HEK293 (cell line): ENCODE measurements around the gene FCHSD1.

Source experiments
- EGR2 ChIP-seq: fragments of 450-650 bp; formaldehyde crosslinking; IDR thresholded peaks from 2 replicates; pipeline ENCODE4 v1.5.1; 2016; ENCODE audit warnings: low read depth, missing biosample characterization, missing genetic modification characterization
- ELK4 ChIP-seq: IDR thresholded peaks from 2 replicates; pipeline ENCODE4 v1.6.1; 2011; ENCODE audit warnings: mild to moderate bottlenecking, low read depth, low read length, borderline replicate concordance
- GFI1B ChIP-seq: fragments of 450-650 bp; formaldehyde crosslinking; IDR thresholded peaks from 2 replicates; pipeline ENCODE4 v1.5.1; 2016; ENCODE audit warnings: missing biosample characterization, missing genetic modification characterization
- GLIS2 ChIP-seq: fragments of 450-650 bp; formaldehyde crosslinking; IDR thresholded peaks from 2 replicates; pipeline ENCODE4 v1.5.1; 2016; ENCODE audit warnings: missing biosample characterization, missing genetic modification characterization
- KLF7 ChIP-seq: fragments of 450-650 bp; formaldehyde crosslinking; IDR thresholded peaks from 2 replicates; pipeline ENCODE4 v1.5.1; 2016; ENCODE audit warnings: missing biosample characterization, missing genetic modification characterization, borderline replicate concordance
- MZF1 ChIP-seq: fragments of 450-650 bp; formaldehyde crosslinking; IDR thresholded peaks from 2 replicates; pipeline ENCODE4 v1.5.1; 2017; ENCODE audit warnings: missing biosample characterization, missing genetic modification characterization, borderline replicate concordance
- PBX3 ChIP-seq: sonication (generic); formaldehyde crosslinking; IDR thresholded peaks from 2 replicates; pipeline ENCODE4 v1.8.1; 2022; ENCODE audit warnings: mild to moderate bottlenecking, moderate library complexity, missing genetic modification reagents
- PRDM1 ChIP-seq: fragments of 450-650 bp; formaldehyde crosslinking; IDR thresholded peaks from 2 replicates; pipeline ENCODE4; 2016; ENCODE audit warnings: missing biosample characterization, missing genetic modification characterization
- SP2 ChIP-seq: fragments of 450-650 bp; formaldehyde crosslinking; IDR thresholded peaks from 2 replicates; pipeline ENCODE4 v1.5.1; 2016; ENCODE audit warnings: missing biosample characterization, missing genetic modification characterization
- TRIM28 ChIP-seq: IDR thresholded peaks from 2 replicates; pipeline ENCODE4 v1.6.1; 2011; ENCODE audit warnings: low read length, control low read depth, borderline replicate concordance
- ZBTB11 ChIP-seq: fragments of 450-650 bp; formaldehyde crosslinking; conservative IDR thresholded peaks from 2 replicates; pipeline ENCODE4 v1.5.1; 2016; ENCODE audit warnings: low read depth, missing biosample characterization, missing genetic modification characterization
- ZBTB48 ChIP-seq: fragments of 450-650 bp; formaldehyde crosslinking; IDR thresholded peaks from 2 replicates; pipeline ENCODE4 v1.5.1; 2016; ENCODE audit warnings: missing biosample characterization, missing genetic modification characterization
- ZEB2 ChIP-seq: fragments of 450-650 bp; formaldehyde crosslinking; IDR thresholded peaks from 2 replicates; pipeline ENCODE4 v1.5.1; 2016; ENCODE audit warnings: missing biosample characterization, missing genetic modification characterization
- ZFHX2 ChIP-seq: fragments of 450-650 bp; formaldehyde crosslinking; conservative IDR thresholded peaks from 2 replicates; pipeline ENCODE4 v1.5.1; 2016; ENCODE audit warnings: missing biosample characterization, missing genetic modification characterization
- ZFP41 ChIP-seq: fragments of 450-650 bp; formaldehyde crosslinking; IDR thresholded peaks from 2 replicates; pipeline ENCODE4 v1.5.1; 2016; ENCODE audit warnings: missing biosample characterization, missing genetic modification characterization, borderline replicate concordance
- ZNF248 ChIP-seq: fragments of 450-650 bp; formaldehyde crosslinking; IDR thresholded peaks from 2 replicates; pipeline ENCODE4 v1.5.1; 2017; ENCODE audit warnings: missing biosample characterization, missing genetic modification characterization
- ZNF280C ChIP-seq: fragments of 450-650 bp; formaldehyde crosslinking; IDR thresholded peaks from 2 replicates; pipeline ENCODE4 v1.5.1; 2016; ENCODE audit warnings: missing biosample characterization, missing genetic modification characterization
- ZNF423 ChIP-seq: fragments of 450-650 bp; formaldehyde crosslinking; IDR thresholded peaks from 2 replicates; pipeline ENCODE4 v1.5.1; 2016; ENCODE audit warnings: missing biosample characterization, missing genetic modification characterization
- ZNF433 ChIP-seq: fragments of 450-650 bp; formaldehyde crosslinking; IDR thresholded peaks from 2 replicates; pipeline ENCODE4 v1.5.1; 2016; ENCODE audit warnings: missing biosample characterization, missing genetic modification characterization, low read depth
- ZNF514 ChIP-seq: fragments of 450-650 bp; formaldehyde crosslinking; IDR thresholded peaks from 2 replicates; pipeline ENCODE4 v1.5.1; 2016; ENCODE audit warnings: missing biosample characterization, missing genetic modification characterization
- ZNF558 ChIP-seq: fragments of 450-650 bp; formaldehyde crosslinking; IDR thresholded peaks from 2 replicates; pipeline ENCODE4 v1.5.1; 2016; ENCODE audit warnings: missing biosample characterization, missing genetic modification characterization
- ZNF560 ChIP-seq: fragments of 450-650 bp; formaldehyde crosslinking; IDR thresholded peaks from 2 replicates; pipeline ENCODE4 v1.5.1; 2017; ENCODE audit warnings: missing biosample characterization, missing genetic modification characterization, borderline replicate concordance
- ZNF585B ChIP-seq: fragments of 450-650 bp; formaldehyde crosslinking; IDR thresholded peaks from 2 replicates; pipeline ENCODE4 v1.5.1; 2016; ENCODE audit warnings: missing biosample characterization, missing genetic modification characterization
- ZNF621 ChIP-seq: fragments of 450-650 bp; formaldehyde crosslinking; IDR thresholded peaks from 2 replicates; pipeline ENCODE4 v1.5.1; 2017; ENCODE audit warnings: missing biosample characterization, missing genetic modification characterization
- ZNF660 ChIP-seq: fragments of 450-650 bp; IDR thresholded peaks from 2 replicates; pipeline ENCODE4 v1.5.1; 2018; ENCODE audit warnings: missing biosample characterization, mild to moderate bottlenecking, missing genetic modification characterization
- ZNF664 ChIP-seq: fragments of 450-650 bp; formaldehyde crosslinking; IDR thresholded peaks from 2 replicates; pipeline ENCODE4 v1.5.1; 2016; ENCODE audit warnings: missing biosample characterization, missing genetic modification characterization
- ZNF670 ChIP-seq: fragments of 450-650 bp; formaldehyde crosslinking; IDR thresholded peaks from 2 replicates; pipeline ENCODE4 v1.5.1; 2016; ENCODE audit warnings: missing biosample characterization, missing genetic modification characterization, low read depth
- ZXDB ChIP-seq: fragments of 450-650 bp; formaldehyde crosslinking; IDR thresholded peaks from 2 replicates; pipeline ENCODE4 v1.5.1; 2016; ENCODE audit warnings: missing biosample characterization, missing genetic modification characterization
- TF ChIP-seq, protein P1 (sequence below): fragments of 450-650 bp; formaldehyde crosslinking; IDR thresholded peaks from 2 replicates; pipeline ENCODE4 v1.5.1; 2016; ENCODE audit warnings: missing biosample characterization, missing genetic modification characterization
- TF ChIP-seq, protein P2 (sequence below): fragments of 450-650 bp; formaldehyde crosslinking; IDR thresholded peaks from 2 replicates; pipeline ENCODE4 v1.5.1; 2017; ENCODE audit warnings: missing biosample characterization, missing genetic modification characterization

Gene FCHSD1

DNA sequence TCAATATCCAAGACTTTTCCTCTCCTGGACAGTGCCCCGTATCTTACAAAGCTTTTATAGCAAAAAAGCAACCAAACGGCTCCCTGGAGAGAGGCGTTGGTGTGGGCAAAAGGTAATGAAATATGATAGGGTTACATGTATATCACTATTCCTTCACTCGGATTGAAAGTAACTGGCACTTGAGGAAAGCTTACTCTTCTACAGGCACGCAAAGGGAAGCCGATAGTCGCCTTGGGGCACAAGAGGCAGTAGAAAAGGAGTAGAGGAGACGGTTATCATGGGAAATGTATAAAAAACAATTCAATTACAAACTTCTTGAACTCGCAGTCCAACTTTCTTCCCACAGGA lies 33.6 kb downstream of the FCHSD1 start (continued):
- TF ChIP-seq, protein P1, sequence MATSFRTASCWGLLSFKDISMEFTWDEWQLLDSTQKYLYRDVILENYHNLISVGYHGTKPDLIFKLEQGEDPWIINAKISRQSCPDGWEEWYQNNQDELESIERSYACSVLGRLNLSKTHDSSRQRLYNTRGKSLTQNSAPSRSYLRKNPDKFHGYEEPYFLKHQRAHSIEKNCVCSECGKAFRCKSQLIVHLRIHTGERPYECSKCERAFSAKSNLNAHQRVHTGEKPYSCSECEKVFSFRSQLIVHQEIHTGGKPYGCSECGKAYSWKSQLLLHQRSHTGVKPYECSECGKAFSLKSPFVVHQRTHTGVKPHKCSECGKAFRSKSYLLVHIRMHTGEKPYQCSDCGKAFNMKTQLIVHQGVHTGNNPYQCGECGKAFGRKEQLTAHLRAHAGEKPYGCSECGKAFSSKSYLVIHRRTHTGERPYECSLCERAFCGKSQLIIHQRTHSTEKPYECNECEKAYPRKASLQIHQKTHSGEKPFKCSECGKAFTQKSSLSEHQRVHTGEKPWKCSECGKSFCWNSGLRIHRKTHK, result no peak
- TF ChIP-seq ZNF660 (peak; percentile 67), ZNF280C (tag by site-specific recombination) (no peak), SP2 (tag by site-specific recombination) (no peak), KLF7 (tag by site-specific recombination) (no peak), ZBTB11 (tag by site-specific recombination) (no peak), ZNF423 (tag by site-specific recombination) (no peak), PRDM1 (tag by site-specific recombination) (peak; percentile 90), ZFHX2 (peak; percentile 77), ZNF664 (no peak), GLIS2 (tag by site-specific recombination) (no peak), ZNF433 (tag by site-specific recombination) (no peak), ZNF514 (tag by site-specific recombination) (no peak), ZNF621 (no peak), ZEB2 (tag by site-specific recombination) (no peak), ZNF585B (tag by site-specific recombination) (no peak), PBX3 (CRISPR knock-in tag) (no peak), ZNF558 (tag by site-specific recombination) (0 out of 2 replicates have a peak, but pooled peaks have one; percentile 24), ZNF248 (tag by site-specific recombination) (no peak), ZFP41 (tag by site-specific recombination) (no peak), TRIM28 (peak; percentile 65; the same call in 1 of the 2 replicates), GFI1B (tag by site-specific recombination) (no peak), ZXDB (tag by site-specific recombination) (peak; percentile 68), EGR2 (tag by site-specific recombination) (peak; percentile 66), MZF1 (tag by site-specific recombination) (peak; percentile 67; the same call in 1 of the 2 replicates), ZNF560 (tag by site-specific recombination) (no peak), ZNF670 (no peak), ZBTB48 (tag by site-specific recombination) (no peak), ELK4 (no peak)
- TF ChIP-seq, protein P2, sequence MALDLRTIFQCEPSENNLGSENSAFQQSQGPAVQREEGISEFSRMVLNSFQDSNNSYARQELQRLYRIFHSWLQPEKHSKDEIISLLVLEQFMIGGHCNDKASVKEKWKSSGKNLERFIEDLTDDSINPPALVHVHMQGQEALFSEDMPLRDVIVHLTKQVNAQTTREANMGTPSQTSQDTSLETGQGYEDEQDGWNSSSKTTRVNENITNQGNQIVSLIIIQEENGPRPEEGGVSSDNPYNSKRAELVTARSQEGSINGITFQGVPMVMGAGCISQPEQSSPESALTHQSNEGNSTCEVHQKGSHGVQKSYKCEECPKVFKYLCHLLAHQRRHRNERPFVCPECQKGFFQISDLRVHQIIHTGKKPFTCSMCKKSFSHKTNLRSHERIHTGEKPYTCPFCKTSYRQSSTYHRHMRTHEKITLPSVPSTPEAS (tag by site-specific recombination), result no peak
